Adipose tissue (tissue), 3 donors: ENCODE measurements around the gene USP49. TPM values are rescaled to one million over a fixed set of nuclear protein-coding genes. Genes with fewer than 3 reads are reported as not detected.
A peak's percentile ranks its signal among the peaks of the same experiment; 100 is the strongest.

ENCODE experiments used
- H3K27ac ChIP-seq: one replicate; pipeline ENCODE4 v1.5.1; 2013; ENCODE audit warnings: low read depth, low read length
- whole genome bisulfite sequencing, 3 donors: extraction: QIAGEN DNeasy Blood & Tissue Kit; methylation state at CpG; one replicate each; pipeline ENCODE4 v1.1.7; 2013; 5-methylcytosine and 5-hydroxymethylcytosine counted together
- polyA plus RNA-seq, 3 donors: library from polyadenylated mRNA; stranded (reverse); fragments of 200-250 nt; gene quantifications; one replicate each; pipeline ENCODE4 v1.2.3, GENCODE V29; 2013
- donor health status: healthy with polysubstance abuse.
- donor health status: Bipolar disorder and iron deficiency.
- donor health status: healthy.

Gene USP49
- polyA plus RNA-seq, 3 donors = 0.79 to 1.9 (median 1.3) TPM

GRCh38 chr6:41791984-41792383 is 103.2 kb downstream of the USP49 start:
- 87 to 90% (median 88%) methylated on average over 4 of the region's 4 CpGs for WGBS, 3 donors
- H3K27ac ChIP-seq = no peak overlapping the region

GRCh38 chr6:41791305-41791704 is 103.9 kb downstream of the USP49 start:
- 65 to 73% (median 71%) methylated on average over 1 of the region's 1 CpG for WGBS, 3 donors
- no peak overlapping the region for H3K27ac ChIP-seq

- WGBS, 3 donors = 96 to 100% (median 98%) methylated on average over 1 of the region's 1 CpG
Measured at GRCh38 chr6:41790045-41790444, 105.1 kb downstream of the USP49 start.

GRCh38 chr6:41789390-41789724 is 105.8 kb downstream of the USP49 start:
- WGBS, 3 donors = 62 to 84% (median 83%) methylated on average over 3 of the region's 3 CpGs
- no peak overlapping the region for H3K27ac ChIP-seq

More at GRCh38 chr6:41790045-41790444, 105.1 kb downstream of the USP49 start:
- H3K27ac ChIP-seq = no peak overlapping the region

- 0 to 1% (median 1%) methylated on average over 52 to 55 of the region's 55 CpGs for WGBS, 3 donors
- peak within 1 kb of the TSS; percentile 48 for H3K27ac ChIP-seq
Measured at GRCh38 chr6:41787219-41787917, 107.8 kb downstream of the USP49 start, which contains the start of gene TOMM6. TSS of gene TOMM6 (plus strand) at chr6:41787694. CDS start at chr6:41787698, 4 bp downstream.

- 0 to 1% (median 1%) methylated on average over 38 to 58 of the region's 58 CpGs for WGBS, 3 donors
- H3K27ac ChIP-seq = peak overlapping the region; percentile 48
Measured at GRCh38 chr6:41786451-41787218, 108.5 kb downstream of the USP49 start.

GRCh38 chr6:41785689-41786450 is 109.3 kb downstream of the USP49 start:
- no peak overlapping the region for H3K27ac ChIP-seq
- 20 to 24% (median 23%) methylated on average over 28 to 29 of the region's 29 CpGs for WGBS, 3 donors

- 67 to 80% (median 75%) methylated on average over 11 of the region's 11 CpGs for WGBS, 3 donors
- no peak overlapping the region for H3K27ac ChIP-seq
Measured at GRCh38 chr6:41785254-41785653, 109.9 kb downstream of the USP49 start.

GRCh38 chr6:41784581-41785171 is 110.5 kb downstream of the USP49 start:
- WGBS, 3 donors = 47 to 67% (median 50%) methylated on average over 5 of the region's 5 CpGs
- H3K27ac ChIP-seq = no peak overlapping the region

GRCh38 chr6:41783106-41783780 is 111.9 kb downstream of the USP49 start:
- no peak overlapping the region for H3K27ac ChIP-seq
- 70 to 80% (median 77%) methylated on average over 6 of the region's 6 CpGs for WGBS, 3 donors

GRCh38 chr6:41781366-41781730 is 113.8 kb downstream of the USP49 start:
- no peak overlapping the region for H3K27ac ChIP-seq
- 6 to 20% (median 10%) methylated on average over 3 of the region's 3 CpGs for WGBS, 3 donors

- 1 to 2% (median 2%) methylated on average over 26 to 36 of the region's 36 CpGs for WGBS, 3 donors
- no peak within 1 kb of the TSS for H3K27ac ChIP-seq
Measured at GRCh38 chr6:41780551-41781365, 114.4 kb downstream of the USP49 start, which contains the start of gene PRICKLE4. TSS of gene PRICKLE4 (plus strand) at chr6:41780782. CDS start at chr6:41783474, 2,692 bp downstream.

- H3K27ac ChIP-seq = no peak within 1 kb of the TSS
- whole genome bisulfite sequencing, 3 donors = 1 to 2% (median 1%) methylated on average over 54 to 73 of the region's 73 CpGs
Measured at GRCh38 chr6:41779788-41780550, 115.2 kb downstream of the USP49 start, which contains the start of gene FRS3. TSS of gene FRS3 (minus strand) at chr6:41779900. CDS start at chr6:41776987, 2,913 bp downstream.

- 4 to 7% (median 4%) methylated on average over 8 to 16 of the region's 16 CpGs for WGBS, 3 donors
Measured at GRCh38 chr6:41779336-41779735, 115.8 kb downstream of the USP49 start.

GRCh38 chr6:41778895-41779294 is 116.3 kb downstream of the USP49 start:
- 29 to 43% (median 37%) methylated on average over 6 of the region's 6 CpGs for WGBS, 3 donors
- no peak overlapping the region for H3K27ac ChIP-seq

More at GRCh38 chr6:41779336-41779735, 115.8 kb downstream of the USP49 start:
- H3K27ac ChIP-seq = no peak overlapping the region

GRCh38 chr6:41777551-41778285 is 117.5 kb downstream of the USP49 start:
- 73 to 88% (median 74%) methylated on average over 5 of the region's 5 CpGs for WGBS, 3 donors
- no peak overlapping the region for H3K27ac ChIP-seq
